Activated T-helper 2 cell treated with anti-CD3 and anti-CD28 coated beads, Interferon-gamma antibody, Interleukin-2, Interleukin-4, amounts not matched to agents 10 μg/mL and 5 μg/mL and 100 μg/mL, durations not matched to agents 14 hours and 24 hours and 36 hours (primary cell): Measurements from ENCODE around the gene INHBB. TPM values are rescaled to one million over a fixed set of nuclear protein-coding genes. Genes with fewer than 3 reads are reported as not detected.

Experiments
- total RNA-seq: library from RNA; stranded (reverse); gene quantifications from 2 replicates; pipeline ENCODE4 v1.2.3, GENCODE V29; 2022

INHBB gene
- total RNA-seq, 1 donor from 2014 or later, result not detected

Other genes starting within 250 kb of the INHBB start
- 38.7 and 39.3 TPM in 2 replicates for gene TMEM185B, start 122.7 kb upstream of the INHBB start, total RNA-seq
- gene RALB, start 93.3 kb upstream of the INHBB start, total RNA-seq, result 58.4 and 65.0 TPM in 2 replicates